GM19035 (cell line): ENCODE data around the gene TMEM107.

Experiments
- ATAC-seq: cut with Tn5 transposase; IDR thresholded peaks from one replicate; pipeline ENCODE4 v1.9.1; 2021; ENCODE audit not compliant: unreplicated experiment

TMEM107 gene

GRCh38 chr17:8138672-8139371 lies 37.4 kb downstream of the TMEM107 start:
- ATAC-seq = peak; percentile 88

DNA sequence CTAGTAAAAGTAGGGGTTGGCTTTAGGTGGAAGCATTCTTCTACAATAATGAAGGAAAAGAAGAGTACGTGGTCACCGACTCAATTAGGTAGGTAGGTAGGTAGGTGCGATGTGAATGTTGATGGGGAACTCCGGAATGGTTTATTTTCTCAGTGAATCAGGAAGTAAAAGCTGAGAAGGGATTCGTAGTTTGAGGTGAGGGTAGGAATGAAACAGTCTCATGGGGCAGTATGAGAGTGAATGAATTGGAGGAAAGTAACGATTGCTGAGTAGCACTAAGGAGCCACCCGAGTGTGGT lies 37.9 kb downstream of the TMEM107 start:
- ATAC-seq = no peak

GRCh38 chr17:8137645-8138373 lies 38.4 kb downstream of the TMEM107 start:
- no peak for ATAC-seq

DNA sequence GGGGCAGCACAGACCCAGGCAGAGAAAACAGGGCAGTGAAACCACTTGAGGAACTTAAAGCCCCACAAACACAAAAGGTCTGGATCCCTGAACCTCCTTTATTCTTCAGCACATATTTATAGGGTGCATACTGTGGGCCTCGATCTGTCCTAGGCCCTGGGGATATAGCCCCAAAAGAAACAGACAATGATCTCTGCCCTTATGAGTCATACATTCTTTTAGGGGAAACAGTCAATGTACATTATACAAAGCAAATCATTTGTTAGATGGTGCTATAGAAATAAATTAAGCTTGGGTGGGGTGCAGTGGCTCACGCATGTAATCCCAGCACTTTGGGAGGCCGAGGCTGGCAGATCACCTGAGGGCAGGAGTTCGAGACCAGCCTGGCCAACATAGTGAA lies 42.2 kb downstream of the TMEM107 start:
- ATAC-seq = no peak

DNA sequence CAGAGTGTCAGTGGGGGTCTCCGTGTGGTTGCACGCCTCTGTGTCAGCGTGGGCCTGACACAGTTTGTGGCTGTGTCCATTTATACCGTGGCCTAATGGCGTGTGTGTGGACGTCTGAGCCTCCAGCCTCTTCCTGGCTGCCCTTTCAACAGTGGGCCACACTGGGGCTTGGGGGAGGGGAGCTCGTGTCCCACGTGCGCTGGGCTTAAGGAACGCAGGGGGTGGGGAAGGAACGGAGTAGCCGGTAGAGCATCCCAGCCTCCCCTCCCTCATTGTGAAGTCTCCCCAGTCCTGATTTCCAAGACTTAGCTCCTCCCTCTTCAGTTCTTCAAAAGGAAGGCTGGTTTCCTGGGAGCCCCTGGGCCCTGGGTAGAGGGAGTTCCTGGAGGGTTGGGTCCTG lies 42.8 kb downstream of the TMEM107 start:
- ATAC-seq = no peak

- ATAC-seq = no peak
These were observed 44.2 kb downstream of the TMEM107 start for GRCh38 chr17:8131844-8132441.

GRCh38 chr17:8128125-8128784 lies 47.9 kb downstream of the TMEM107 start:
- ATAC-seq = no peak

DNA sequence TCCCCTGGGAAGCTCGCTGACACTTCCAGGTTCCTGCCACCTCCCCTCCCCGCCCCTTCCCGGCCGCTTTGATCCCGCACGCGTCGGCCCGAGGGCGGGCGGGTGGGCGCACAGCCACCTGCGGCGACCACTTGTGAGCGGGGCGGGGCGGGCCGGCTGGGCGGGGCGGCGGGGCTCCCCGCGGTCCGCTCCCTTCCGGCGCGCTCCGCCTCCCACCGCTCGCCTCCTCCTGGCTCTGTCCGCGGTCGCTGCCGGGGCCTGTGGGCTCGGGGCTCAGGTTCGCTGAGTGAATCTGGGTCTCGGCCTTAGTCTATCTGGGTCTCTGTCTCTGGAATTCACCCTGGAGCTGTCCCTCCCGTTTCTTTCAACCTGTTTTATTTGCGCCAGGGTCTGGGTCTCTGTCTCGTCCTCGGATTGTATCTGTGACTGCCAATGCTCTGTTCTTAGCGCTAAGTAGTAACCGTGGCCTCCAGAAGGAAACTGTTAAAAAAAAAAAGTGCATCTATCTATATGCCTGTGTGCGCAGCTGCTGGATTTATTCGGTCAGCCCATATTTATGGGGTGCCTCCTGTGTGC lies 49.6 kb downstream of the TMEM107 start:
- no peak for ATAC-seq

GRCh38 chr17:8125947-8126490 lies 50.2 kb downstream of the TMEM107 start:
- no peak for ATAC-seq

- ATAC-seq = peak; percentile 39
These were observed 50.8 kb downstream of the TMEM107 start for GRCh38 chr17:8125154-8125946.

GRCh38 chr17:8124350-8125153 lies 51.6 kb downstream of the TMEM107 start:
- ATAC-seq = no peak

DNA sequence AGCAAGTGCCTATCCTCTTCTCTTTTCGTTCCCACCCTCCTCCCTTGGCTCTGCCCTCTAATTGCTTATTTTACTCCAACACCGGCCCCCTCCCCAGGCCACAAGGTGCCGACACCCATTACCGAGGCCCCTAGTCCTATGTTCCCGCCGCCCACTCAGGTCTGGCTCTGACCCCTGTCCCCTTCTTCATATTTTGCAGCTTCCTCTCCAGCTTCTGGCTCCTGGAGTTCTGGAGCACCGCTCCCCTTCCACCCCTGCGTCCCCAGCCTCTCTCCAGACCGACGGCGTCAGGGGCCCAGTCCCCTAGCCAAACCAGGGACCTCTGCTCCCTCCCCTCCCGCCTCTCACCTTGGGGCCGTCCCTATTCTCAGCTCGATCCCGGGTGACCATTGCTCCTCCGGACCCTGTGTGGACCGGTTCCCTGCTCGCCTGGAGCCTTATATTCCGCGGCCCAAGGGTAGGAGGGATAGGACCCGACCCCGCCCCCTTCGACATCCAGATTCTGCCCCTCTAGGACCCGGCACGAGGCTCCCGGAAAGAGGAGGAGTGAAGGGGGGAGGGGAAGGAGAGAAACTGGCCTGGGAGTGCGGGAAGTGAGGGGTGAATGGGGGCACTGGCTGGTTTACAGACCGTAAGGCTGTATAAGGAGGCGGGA lies 52.4 kb downstream of the TMEM107 start, which contains the start of gene HES7:
TSS of gene HES7 (minus strand) at position 412 of the 655 bp plus-strand sequence. CDS start at position 390, 22 bp downstream.
- ATAC-seq = no peak

DNA sequence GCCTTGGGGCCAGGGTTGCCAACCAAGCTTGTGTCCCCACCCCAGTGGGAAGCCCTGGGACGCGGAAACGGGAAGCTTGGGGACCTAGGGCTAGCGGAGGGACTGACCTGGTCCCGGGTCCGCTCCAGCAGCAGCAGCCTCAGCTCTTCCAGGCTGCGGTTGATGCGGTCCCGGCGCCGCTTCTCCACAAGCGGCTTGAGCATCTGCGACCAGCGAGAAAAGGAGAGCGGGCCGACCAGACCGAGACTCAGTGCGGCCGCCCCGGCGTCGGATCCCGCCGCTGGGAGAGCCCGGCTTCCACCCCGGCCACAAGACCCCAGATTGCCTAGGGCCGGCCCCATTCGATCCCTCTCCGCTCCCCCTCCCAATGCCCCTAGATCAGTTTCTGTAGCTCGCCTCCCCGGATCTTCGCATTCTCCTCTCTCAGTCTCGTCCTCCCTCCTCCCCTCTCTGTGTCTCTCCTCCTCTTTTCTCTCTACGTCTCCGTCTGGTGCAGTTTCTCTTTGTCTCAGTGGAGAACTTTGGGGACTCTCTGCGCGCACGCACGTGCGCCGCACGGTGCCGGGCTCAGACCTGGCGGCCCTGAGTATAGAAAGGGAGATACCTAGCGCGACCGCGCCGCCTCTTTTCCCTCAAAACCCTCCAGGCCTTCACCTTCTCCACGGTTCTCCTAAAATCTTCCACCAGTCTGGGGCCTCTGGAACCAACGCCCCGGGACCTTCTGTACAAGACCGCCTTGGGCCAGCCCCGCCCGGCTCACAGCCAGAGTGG lies 53.1 kb downstream of the TMEM107 start:
- no peak for ATAC-seq
